Glutamatergic neuron (in vitro differentiated cells): ENCODE results near the gene MYO1D. TPM values are rescaled to one million over a fixed set of nuclear protein-coding genes. Genes with fewer than 3 reads are reported as not detected.

Experiments
- DNase-seq: peaks from one replicate; pipeline ENCODE4 v3.0.0; 2022
- H3K27ac Mint-ChIP-seq: one replicate; pipeline ENCODE4 v1.8.0; 2020; ENCODE audit warnings: mild to moderate bottlenecking, mixed read lengths, inconsistent platforms; ENCODE audit not compliant: unreplicated experiment
- H3K27me3 Mint-ChIP-seq: one replicate; pipeline ENCODE4 v1.8.0; 2020; ENCODE audit warnings: mild to moderate bottlenecking, moderate library complexity, mixed read lengths, inconsistent platforms; ENCODE audit not compliant: unreplicated experiment
- H3K36me3 Mint-ChIP-seq: one replicate; pipeline ENCODE4 v1.8.0; 2020; ENCODE audit warnings: mild to moderate bottlenecking, mixed read lengths, inconsistent platforms; ENCODE audit not compliant: unreplicated experiment
- H3K4me1 Mint-ChIP-seq: one replicate; pipeline ENCODE4 v1.8.0; 2020; ENCODE audit warnings: mild to moderate bottlenecking, low read depth, mixed read lengths, inconsistent platforms; ENCODE audit not compliant: unreplicated experiment
- H3K4me3 Mint-ChIP-seq: one replicate; pipeline ENCODE4 v1.8.0; 2020; ENCODE audit warnings: mild to moderate bottlenecking, mixed read lengths, inconsistent platforms; ENCODE audit not compliant: unreplicated experiment
- H3K9me3 Mint-ChIP-seq: one replicate; pipeline ENCODE4 v1.8.0; 2020; ENCODE audit warnings: mild to moderate bottlenecking, moderate library complexity, mixed read lengths, inconsistent platforms; ENCODE audit not compliant: unreplicated experiment
- CTCF ChIP-seq: fragments of 200-600 bp; sonication (generic); IDR thresholded peaks from one replicate; pipeline ENCODE4 v1.5.0; 2021; ENCODE audit not compliant: partially characterized antibody, unreplicated experiment
- total RNA-seq: library from RNA; stranded (reverse); fragmentation: NEBNext Ultra II Directional; extraction: Animal tissue kit (Norgen Biotek cat#: 25700); gene quantifications from one replicate; pipeline ENCODE4 v1.2.1, GENCODE V29; 2021; ENCODE audit not compliant: unreplicated experiment

Gene MYO1D
- total RNA-seq, 1 donor from 2014 or later, result 5.3 TPM

GRCh38 chr17:32471652-32472051, 405.3 kb downstream of the MYO1D start:
- no peak for DNase-seq
- no peaks in the 10 kb centered on the region for H3K4me1 Mint-ChIP-seq
- no peak for TF ChIP-seq CTCF
- H3K4me3 Mint-ChIP-seq, result no peak overlapping the region
- H3K27me3 Mint-ChIP-seq, result peaks cover 4% of the 10 kb centered on the region
- no peaks in the 10 kb centered on the region for H3K9me3 Mint-ChIP-seq
- no peak overlapping the region for H3K27ac Mint-ChIP-seq
- peaks cover 6% of the 10 kb centered on the region for H3K36me3 Mint-ChIP-seq

- Mint-ChIP-seq H3K27me3 (peaks cover 4% of the 10 kb centered on the region), H3K27ac (no peak overlapping the region), H3K4me1 (no peaks in the 10 kb centered on the region), H3K36me3 (peaks cover 6% of the 10 kb centered on the region), H3K4me3 (no peak overlapping the region), H3K9me3 (no peaks in the 10 kb centered on the region)
- TF ChIP-seq CTCF, result no peak
- DNase-seq, result no peak
Observed at GRCh38 chr17:32470405-32471167, 406.3 kb downstream of the MYO1D start.

GRCh38 chr17:32467949-32468348, 409.0 kb downstream of the MYO1D start:
- no peak for DNase-seq
- Mint-ChIP-seq H3K27ac (no peak overlapping the region), H3K4me1 (no peaks in the 10 kb centered on the region), H3K36me3 (peaks cover 6% of the 10 kb centered on the region), H3K9me3 (no peaks in the 10 kb centered on the region), H3K4me3 (no peak overlapping the region), H3K27me3 (peaks cover 4% of the 10 kb centered on the region)
- no peak for TF ChIP-seq CTCF

- Mint-ChIP-seq H3K27ac (no peak overlapping the region), H3K36me3 (peaks cover 6% of the 10 kb centered on the region), H3K4me1 (no peaks in the 10 kb centered on the region), H3K4me3 (no peak overlapping the region), H3K9me3 (no peaks in the 10 kb centered on the region), H3K27me3 (peaks cover 2% of the 10 kb centered on the region)
- no peak for TF ChIP-seq CTCF
- DNase-seq, result no peak
Observed at GRCh38 chr17:32464374-32464773, 412.6 kb downstream of the MYO1D start.

GRCh38 chr17:32463304-32463703, 413.6 kb downstream of the MYO1D start:
- Mint-ChIP-seq H3K4me1 (peaks cover 2% of the 10 kb centered on the region), H3K27ac (no peak overlapping the region), H3K36me3 (peaks cover 6% of the 10 kb centered on the region), H3K9me3 (no peaks in the 10 kb centered on the region), H3K4me3 (no peak overlapping the region), H3K27me3 (peaks cover 4% of the 10 kb centered on the region)
- DNase-seq, result no peak
- TF ChIP-seq CTCF, result no peak
